Tibial nerve (tissue), 4 donors: ENCODE results near the gene ZNF407. TPM values are rescaled to one million over a fixed set of nuclear protein-coding genes. Genes with fewer than 3 reads are reported as not detected.

Source experiments
- DNase-seq, 2 donors: peaks; one replicate each; pipeline ENCODE4 v3.0.0-alpha.2; 2019; ENCODE audit warnings: low spot score in 2 of 2
- H3K27ac ChIP-seq, 4 donors: fragments of 200-600 bp; sonication (generic) in 3 of 4; one replicate each; pipeline ENCODE4 v1.5.1; 2017 to 2019; ENCODE audit warnings: mild to moderate bottlenecking in 1 of 4
- H3K27me3 ChIP-seq, 2 donors: fragments of 200-600 bp; sonication (generic) in 1 of 2; one replicate each; pipeline versions ENCODE4 v1.5.1 to v1.6.0; 2017 to 2019
- H3K36me3 ChIP-seq, 3 donors: fragments of 200-600 bp; sonication (generic); one replicate each; pipeline ENCODE4 v1.5.1; 2018 to 2019
- H3K4me1 ChIP-seq, 4 donors: fragments of 200-600 bp; sonication (generic) in 3 of 4; one replicate each; pipeline ENCODE4 v1.5.1; 2017 to 2019
- H3K4me3 ChIP-seq, 4 donors: fragments of 200-600 bp; sonication (generic) in 3 of 4; one replicate each; pipeline ENCODE4 v1.5.1; 2017 to 2019; ENCODE audit warnings: mild to moderate bottlenecking in 1 of 4, moderate library complexity in 1 of 4
- H3K9me3 ChIP-seq, 4 donors: fragments of 200-600 bp; sonication (generic) in 3 of 4; one replicate each; pipeline ENCODE4 v1.5.1; 2017 to 2019
- CTCF ChIP-seq, 5 experiments: fragments of 200-600 bp in 3 of 5; fragments of 450-650 bp in 2 of 5; sonication (generic) in 3 of 5; IDR thresholded peaks; one replicate each; pipeline ENCODE4 v1.5.1; 2016 to 2019; ENCODE audit warnings: antibody characterized with exemption in 5 of 5, mild to moderate bottlenecking in 3 of 5, moderate library complexity in 2 of 5
- EP300 ChIP-seq, 2 donors: sonication (generic); formaldehyde crosslinking; IDR thresholded peaks; one replicate each; pipeline ENCODE4 v1.6.1; 2017; ENCODE audit warnings: antibody characterized with exemption in 2 of 2, mild to moderate bottlenecking in 1 of 2
- POLR2A ChIP-seq, 2 donors: fragments of 450-650 bp; IDR thresholded peaks; one replicate each; pipeline ENCODE4 v1.6.1; 2017; ENCODE audit warnings: antibody characterized with exemption in 2 of 2, mild to moderate bottlenecking in 2 of 2, moderate library complexity in 2 of 2
- WGBS, 2 donors: methylation state at CpG; one replicate each; pipeline ENCODE4 v1.1.5; 2018; 5-methylcytosine and 5-hydroxymethylcytosine counted together
- total RNA-seq, 4 donors: library from RNA; depleted of rRNA; stranded (reverse); fragments of >200 nt; gene quantifications; one replicate each; pipeline ENCODE4 v1.1.0, GENCODE V29; 2016

Gene ZNF407
- total RNA-seq, 4 donors from 2014 or later: 18.6 to 22.8 (median 19.6) TPM

GRCh38 chr18:74818516-74819175 is 221.0 kb downstream of the ZNF407 start:
- Histone ChIP-seq H3K36me3 (peaks cover 0 to 4% (median 0%) of the 10 kb centered on the region in 3 donors), H3K4me3 (no peak overlapping the region), H3K27ac (no peak overlapping the region), H3K9me3 (peaks cover 0 to 3% (median 0%) of the 10 kb centered on the region in 4 donors), H3K27me3 (no peaks in the 10 kb centered on the region), H3K4me1 (no peaks in the 10 kb centered on the region)
- 92 to 93% methylated on average over 4 of the region's 4 CpGs for WGBS, 2 donors
- TF ChIP-seq CTCF (IDR thresholded peaks at IDR 0.05) (no peak), POLR2A (IDR thresholded peaks at IDR 0.05) (no peak), EP300 (IDR thresholded peaks at IDR 0.05) (no peak)
- DNase-seq: no peak

- no peak for TF ChIP-seq POLR2A (IDR thresholded peaks at IDR 0.05)
- no peak for TF ChIP-seq EP300 (IDR thresholded peaks at IDR 0.05)
- peak in 2 of 5 experiments; percentile 8 to 12 for TF ChIP-seq CTCF (IDR thresholded peaks at IDR 0.05)
These were observed 221.9 kb downstream of the ZNF407 start for GRCh38 chr18:74819433-74820059.

GRCh38 chr18:74820160-74820780 is 222.6 kb downstream of the ZNF407 start:
- Histone ChIP-seq H3K36me3 (peaks cover 0 to 4% (median 0%) of the 10 kb centered on the region in 3 donors), H3K27ac (no peak overlapping the region), H3K4me1 (no peaks in the 10 kb centered on the region), H3K27me3 (no peaks in the 10 kb centered on the region), H3K9me3 (peaks cover 0 to 3% (median 0%) of the 10 kb centered on the region in 4 donors), H3K4me3 (no peak overlapping the region)
- whole genome bisulfite sequencing, 2 donors: 87% methylated on average over 3 of the region's 3 CpGs
- TF ChIP-seq CTCF (IDR thresholded peaks at IDR 0.05): no peak
- TF ChIP-seq EP300 (IDR thresholded peaks at IDR 0.05): no peak
- TF ChIP-seq POLR2A (IDR thresholded peaks at IDR 0.05): no peak
- no peak for DNase-seq

More at GRCh38 chr18:74819433-74820059, 221.9 kb downstream of the ZNF407 start:
- Histone ChIP-seq H3K27ac (no peak overlapping the region), H3K27me3 (no peaks in the 10 kb centered on the region), H3K36me3 (peaks cover 0 to 4% (median 0%) of the 10 kb centered on the region in 3 donors), H3K4me3 (no peak overlapping the region), H3K4me1 (no peaks in the 10 kb centered on the region), H3K9me3 (peaks cover 0 to 3% (median 0%) of the 10 kb centered on the region in 4 donors)
- WGBS, 2 donors: 82 to 84% methylated on average over 7 of the region's 7 CpGs
- no peak for DNase-seq

GRCh38 chr18:74825460-74825859 is 227.8 kb downstream of the ZNF407 start:
- DNase-seq: no peak
- H3K9me3 ChIP-seq: peaks cover 0 to 3% (median 0%) of the 10 kb centered on the region in 4 donors
- H3K27ac ChIP-seq: no peak overlapping the region
- WGBS, 2 donors: 89 to 90% methylated on average over 1 of the region's 1 CpG
- H3K36me3 ChIP-seq: peaks cover 0 to 4% (median 0%) of the 10 kb centered on the region in 3 donors
- TF ChIP-seq EP300 (IDR thresholded peaks at IDR 0.05) (no peak), CTCF (IDR thresholded peaks at IDR 0.05) (no peak), POLR2A (IDR thresholded peaks at IDR 0.05) (no peak)
- peaks cover 0 to 4% (median 0%) of the 10 kb centered on the region in 4 donors for H3K4me1 ChIP-seq
- no peaks in the 10 kb centered on the region for H3K27me3 ChIP-seq
- H3K4me3 ChIP-seq: no peak overlapping the region

- TF ChIP-seq EP300 (IDR thresholded peaks at IDR 0.05) (no peak), POLR2A (IDR thresholded peaks at IDR 0.05) (no peak), CTCF (IDR thresholded peaks at IDR 0.05) (no peak)
- H3K4me3 ChIP-seq: no peak overlapping the region
- H3K27ac ChIP-seq: no peak overlapping the region
- peaks cover 0 to 4% (median 0%) of the 10 kb centered on the region in 4 donors for H3K4me1 ChIP-seq
- 66 to 74% methylated on average over 5 of the region's 5 CpGs for WGBS, 2 donors
- DNase-seq: no peak
- H3K9me3 ChIP-seq: no peaks in the 10 kb centered on the region
- no peaks in the 10 kb centered on the region for H3K36me3 ChIP-seq
- H3K27me3 ChIP-seq: no peaks in the 10 kb centered on the region
These were observed 228.9 kb downstream of the ZNF407 start for GRCh38 chr18:74826572-74826971.
